Measurements from ENCODE around the gene PLPP4. TPM values are rescaled to one million over a fixed set of nuclear protein-coding genes. Genes with fewer than 3 reads are reported as not detected.

The PLPP4 gene
- total RNA-seq, 6 donors from 2014 or later: 0.20 to 0.54 TPM; not detected in 4

DNA sequence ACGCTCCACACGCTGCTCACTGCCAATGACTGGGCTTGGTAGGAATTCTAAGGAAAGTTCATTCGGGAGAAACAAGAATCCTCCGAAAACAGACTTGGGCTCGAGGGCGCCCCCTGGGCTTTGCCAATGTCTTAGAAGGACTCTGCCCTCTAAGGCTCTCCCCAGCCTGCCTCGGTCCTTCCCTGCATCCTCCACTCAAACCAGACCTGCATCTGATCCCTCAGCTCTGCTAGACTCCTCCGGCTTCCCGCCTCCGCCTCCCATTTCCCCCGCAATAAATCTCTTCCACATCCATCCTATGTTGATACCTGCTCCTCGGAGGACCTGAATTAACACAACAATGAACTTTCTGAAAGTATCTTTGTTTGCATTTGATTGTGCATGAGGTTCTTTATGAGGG lies 177.6 kb downstream of the PLPP4 start:
- Histone ChIP-seq H3K4me3 (no peak overlapping the region), H3K9me3 (no peaks in the 10 kb centered on the region), H3K4me1 (no peaks in the 10 kb centered on the region), H3K27me3 (no peaks in the 10 kb centered on the region), H3K36me3 (no peaks in the 10 kb centered on the region), H3K27ac (no peak overlapping the region)
- TF ChIP-seq POLR2AphosphoS5 (IDR thresholded peaks at IDR 0.05) (no peak), EP300 (IDR thresholded peaks at IDR 0.05) (no peak), CTCF (IDR thresholded peaks at IDR 0.05) (no peak), POLR2A (IDR thresholded peaks at IDR 0.05) (no peak)
- DNase-seq: no peak
- WGBS, 2 donors: 80 to 87% methylated on average over 12 of the region's 12 CpGs
- no peak for ATAC-seq (ENCODE audit: low FRiP score in 2 of 2)

Data from upper lobe of left lung (tissue), 6 donors.